SK-N-SH (cell line): Measurements from ENCODE around the gene FLYWCH1. TPM values are rescaled to one million over a fixed set of nuclear protein-coding genes. Genes with fewer than 3 reads are reported as not detected.

Experiments used
- CTCF ChIA-PET: fragments of 300-600, 350-600 bp; formaldehyde crosslinking; extraction: SDS; loops from one replicate; lab custom pipeline; 2021; lab: Yijun Ruan, JAX
- POLR2A ChIA-PET: fragments of 350-600 bp; sonication (Branson Sonifier 250); formaldehyde crosslinking; extraction: SDS; loops from one replicate; lab custom pipeline; 2020; ENCODE audit warnings: antibody characterized with exemption, inconsistent platforms; lab: Yijun Ruan, JAX
- DNase-seq: peaks from one replicate; pipeline ENCODE4 v3.0.0; 2012
- H2AFZ ChIP-seq: fragments of 200-600 bp; sonication (generic); 2 replicates; pipeline ENCODE4 v1.8.1; 2016; ENCODE audit warnings: antibody characterized with exemption, mild to moderate bottlenecking, low read depth
- H3F3A ChIP-seq: fragments of 200-600 bp; sonication (generic); replicated peaks from 2 replicates; pipeline ENCODE3; 2016; ENCODE audit warnings: antibody characterized with exemption, mild to moderate bottlenecking; ENCODE audit not compliant: insufficient read depth
- H3K27ac ChIP-seq, 2 experiments: fragments of 200-500 bp in 1 of 2; fragments of 200-600 bp in 1 of 2; sonication (Bioruptor generic) in 1 of 2; sonication (generic), shearing (Covaris generic) in 1 of 2; 2 replicates each; pipeline versions ENCODE4 v1.5.1 to v1.6.1; 2014 to 2016; ENCODE audit warnings: low read depth in 2 of 2, inconsistent platforms in 1 of 2, low read length in 1 of 2, mild to moderate bottlenecking in 1 of 2, mixed read lengths in 1 of 2
- H3K27me3 ChIP-seq: fragments of 200-600 bp; sonication (generic), shearing (Covaris generic); 2 replicates; pipeline ENCODE4 v1.6.1; 2016; ENCODE audit warnings: mixed run types; ENCODE audit not compliant: insufficient read depth
- H3K36me3 ChIP-seq, 2 experiments: fragments of 200-500 bp in 1 of 2; fragments of 200-600 bp in 1 of 2; sonication (Bioruptor generic) in 1 of 2; sonication (generic) in 1 of 2; replicated peaks in 1 of 2; 2 replicates each; pipeline versions ENCODE3 to v1.5.1; 2014 to 2016; ENCODE audit warnings: low read length in 1 of 2, mild to moderate bottlenecking in 1 of 2; ENCODE audit not compliant: insufficient read depth in 2 of 2, control insufficient read depth in 1 of 2
- H3K4me1 ChIP-seq, 2 experiments: fragments of 200-500 bp in 1 of 2; fragments of 200-600 bp in 1 of 2; sonication (Bioruptor generic) in 1 of 2; sonication (generic), shearing (Covaris generic) in 1 of 2; 2 replicates each; pipeline versions ENCODE4 v1.5.1 to v1.6.1; 2014 to 2016; ENCODE audit warnings: low read depth in 1 of 2, low read length in 1 of 2, mixed run types in 1 of 2; ENCODE audit not compliant: insufficient read depth in 2 of 2, control insufficient read depth in 1 of 2
- H3K4me2 ChIP-seq: fragments of 200-600 bp; sonication (generic), shearing (Covaris generic); 2 replicates; pipeline ENCODE4 v1.6.1; 2017; ENCODE audit warnings: mixed run types
- H3K4me3 ChIP-seq, 2 experiments: fragments of 200-500 bp in 1 of 2; fragments of 200-600 bp in 1 of 2; sonication (Bioruptor generic) in 1 of 2; sonication (generic), shearing (Covaris generic) in 1 of 2; 2 replicates each; pipeline versions ENCODE4 v1.5.1 to v1.8.1; 2014 to 2016; ENCODE audit warnings: low read depth in 2 of 2, inconsistent platforms in 1 of 2, low read length in 1 of 2, mild to moderate bottlenecking in 1 of 2, mixed read lengths in 1 of 2, moderate library complexity in 1 of 2
- H3K79me2 ChIP-seq: fragments of 200-600 bp; sonication (generic); 2 replicates; pipeline ENCODE4 v1.8.1; 2017; ENCODE audit warnings: mild to moderate bottlenecking; ENCODE audit not compliant: insufficient read depth
- H3K9ac ChIP-seq: fragments of 200-600 bp; sonication (generic); 2 replicates; pipeline ENCODE4 v1.6.1; 2017; ENCODE audit warnings: mixed run types
- H3K9me2 ChIP-seq: fragments of 200-600 bp; sonication (generic); 2 replicates; pipeline ENCODE4 v1.6.1; 2017; ENCODE audit warnings: mixed run types
- H3K9me3 ChIP-seq: fragments of 200-600 bp; sonication (generic); 2 replicates; pipeline ENCODE4 v1.6.1; 2017; ENCODE audit warnings: mixed run types, mild to moderate bottlenecking, moderate library complexity
- H4K20me1 ChIP-seq: fragments of 200-600 bp; sonication (generic); 2 replicates; pipeline ENCODE4 v1.6.1; 2017; ENCODE audit warnings: mild to moderate bottlenecking, mixed run types; ENCODE audit not compliant: insufficient read depth
- ELF1 ChIP-seq: IDR thresholded peaks from 2 replicates; pipeline ENCODE4 v1.4.0; 2012
- FOSL2 ChIP-seq: IDR thresholded peaks from 2 replicates; pipeline ENCODE4 v1.4.0; 2012; ENCODE audit warnings: low read depth, mild to moderate bottlenecking, moderate library complexity, borderline replicate concordance
- FOXJ3 ChIP-seq: sonication (generic); formaldehyde crosslinking; IDR thresholded peaks from 2 replicates; pipeline ENCODE4 v1.5.1; 2020; ENCODE audit warnings: mild to moderate bottlenecking, missing genetic modification reagents
- FOXM1 ChIP-seq: IDR thresholded peaks from 2 replicates; pipeline ENCODE4 v1.4.0; 2012; ENCODE audit warnings: low read depth, mild to moderate bottlenecking
- PBX3 ChIP-seq: IDR thresholded peaks from 2 replicates; pipeline ENCODE4; 2012
- POLR2AphosphoS5 ChIP-seq: IDR thresholded peaks from 2 replicates; pipeline ENCODE4 v1.6.1; 2012; ENCODE audit warnings: low read depth, low read length
- RCOR1 ChIP-seq: fragments of 150-350 bp; IDR thresholded peaks from 2 replicates; pipeline ENCODE4 v1.6.1; 2017; ENCODE audit warnings: antibody characterized with exemption, low read length
- SIN3A ChIP-seq: IDR thresholded peaks from 2 replicates; pipeline ENCODE4 v1.6.1; 2012; ENCODE audit warnings: low read depth, mild to moderate bottlenecking, low read length, moderate library complexity, borderline replicate concordance
- SMC3 ChIP-seq: IDR thresholded peaks from 2 replicates; pipeline ENCODE4 v1.6.1; 2012; ENCODE audit warnings: low read depth, low read length, improper control_type of control experiment
- TAF1 ChIP-seq: IDR thresholded peaks from 2 replicates; pipeline ENCODE4 v1.6.1; 2012; ENCODE audit warnings: low read depth, mild to moderate bottlenecking, low read length, moderate library complexity, borderline replicate concordance
- USF2 ChIP-seq: fragments of 150-350 bp; IDR thresholded peaks from 2 replicates; pipeline ENCODE4 v1.6.1; 2017; ENCODE audit warnings: antibody characterized with exemption, low read length, low read depth, borderline replicate concordance
- YY1 ChIP-seq: IDR thresholded peaks from 2 replicates; pipeline ENCODE4 v1.4.0; 2012; ENCODE audit warnings: low read depth, mild to moderate bottlenecking
- WGBS: methylation state at CpG from one replicate; pipeline ENCODE4 v1.1.6; 2017; ENCODE audit warnings: low lambda C conversion rate; 5-methylcytosine and 5-hydroxymethylcytosine counted together
- polyA plus RNA-seq, 3 experiments: library from polyadenylated mRNA; depleted of rRNA; stranded (reverse); fragments of >200 nt; gene quantifications; 2 replicates each; pipeline ENCODE4 v1.2.3, GENCODE V29; 2012
- TF ChIP-seq, protein P1 (sequence below): fragments of 200-600 bp; sonication (generic); IDR thresholded peaks from 2 replicates; pipeline ENCODE4 v1.6.1; 2017; ENCODE audit warnings: antibody characterized with exemption, mild to moderate bottlenecking, moderate library complexity
- TF ChIP-seq, protein P2 (sequence below): IDR thresholded peaks from 2 replicates; pipeline ENCODE4 v1.4.0; 2012; ENCODE audit warnings: low read depth

The FLYWCH1 gene
- polyA plus RNA-seq, 1 of the 3 experiments (the other 2 are of a cell fraction): 30.1 TPM

GRCh38 chr16:2919511-2920255 lies 8.0 kb downstream of the FLYWCH1 start (continued):
- TF ChIP-seq TAF1 (no peak), FOXM1 (no peak), FOSL2 (no peak), USF2 (peak; percentile 52; the same call in 1 of the 2 replicates), SIN3A (no peak)
- TF ChIP-seq, protein P1, sequence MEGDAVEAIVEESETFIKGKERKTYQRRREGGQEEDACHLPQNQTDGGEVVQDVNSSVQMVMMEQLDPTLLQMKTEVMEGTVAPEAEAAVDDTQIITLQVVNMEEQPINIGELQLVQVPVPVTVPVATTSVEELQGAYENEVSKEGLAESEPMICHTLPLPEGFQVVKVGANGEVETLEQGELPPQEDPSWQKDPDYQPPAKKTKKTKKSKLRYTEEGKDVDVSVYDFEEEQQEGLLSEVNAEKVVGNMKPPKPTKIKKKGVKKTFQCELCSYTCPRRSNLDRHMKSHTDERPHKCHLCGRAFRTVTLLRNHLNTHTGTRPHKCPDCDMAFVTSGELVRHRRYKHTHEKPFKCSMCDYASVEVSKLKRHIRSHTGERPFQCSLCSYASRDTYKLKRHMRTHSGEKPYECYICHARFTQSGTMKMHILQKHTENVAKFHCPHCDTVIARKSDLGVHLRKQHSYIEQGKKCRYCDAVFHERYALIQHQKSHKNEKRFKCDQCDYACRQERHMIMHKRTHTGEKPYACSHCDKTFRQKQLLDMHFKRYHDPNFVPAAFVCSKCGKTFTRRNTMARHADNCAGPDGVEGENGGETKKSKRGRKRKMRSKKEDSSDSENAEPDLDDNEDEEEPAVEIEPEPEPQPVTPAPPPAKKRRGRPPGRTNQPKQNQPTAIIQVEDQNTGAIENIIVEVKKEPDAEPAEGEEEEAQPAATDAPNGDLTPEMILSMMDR: peak; percentile 93

DNA sequence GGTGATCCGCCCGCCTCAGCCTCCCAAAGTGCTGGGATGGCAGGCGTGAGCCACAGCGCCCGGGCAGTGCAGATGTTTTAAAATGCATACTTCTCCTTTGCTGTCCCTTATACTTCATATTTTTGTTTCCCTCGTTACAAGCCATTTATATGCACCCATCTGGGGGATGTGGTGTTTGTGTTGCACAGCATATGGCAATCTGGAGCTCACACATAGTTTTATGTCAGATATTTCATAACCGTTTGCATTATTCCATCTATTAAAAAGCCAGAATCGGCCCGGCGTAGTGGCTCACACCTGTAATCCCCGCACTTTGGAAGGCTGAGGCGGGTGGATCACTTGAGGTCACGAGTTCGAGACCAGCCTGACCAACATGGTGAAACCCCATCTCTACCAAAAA lies 11.8 kb downstream of the FLYWCH1 start:
- peaks cover 0 to 5% of the 10 kb centered on the region in 2 experiments; a peak in 1 of 4 replicates for H3K4me1 ChIP-seq
- peaks cover 17% of the 10 kb centered on the region; the same call in 1 of the 2 replicates for H3K79me2 ChIP-seq
- no peak overlapping the region for H3K4me2 ChIP-seq
- no peaks in the 10 kb centered on the region for H3K9me2 ChIP-seq
- TF ChIP-seq RCOR1 (no peak), ELF1 (no peak), USF2 (no peak), SMC3 (no peak), FOXJ3 (CRISPR knock-in tag) (no peak), YY1 (no peak), POLR2AphosphoS5 (no peak), FOXM1 (no peak), PBX3 (no peak), TAF1 (no peak)
- TF ChIP-seq, protein P2, sequence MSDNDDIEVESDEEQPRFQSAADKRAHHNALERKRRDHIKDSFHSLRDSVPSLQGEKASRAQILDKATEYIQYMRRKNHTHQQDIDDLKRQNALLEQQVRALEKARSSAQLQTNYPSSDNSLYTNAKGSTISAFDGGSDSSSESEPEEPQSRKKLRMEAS: no peak
- no peaks in the 10 kb centered on the region for H3K27me3 ChIP-seq
- H3K27ac ChIP-seq: no peak overlapping the region
- no peak overlapping the region for H3K9ac ChIP-seq
- no peaks in the 10 kb centered on the region for H3K9me3 ChIP-seq
- peaks cover 5 to 19% of the 10 kb centered on the region in 2 experiments for H3K36me3 ChIP-seq
- peaks cover 15% of the 10 kb centered on the region for H3F3A ChIP-seq
- H2AFZ ChIP-seq: no peak overlapping the region
- H4K20me1 ChIP-seq: no peaks in the 10 kb centered on the region
- DNase-seq: no peak
- no peak overlapping the region for H3K4me3 ChIP-seq
- CTCF ChIA-PET: interaction anchor here (1.4 to 3.6 kb wide), 3 partner anchors 20 to 85 kb away, joined by 5 to 15 read pairs (median 9); no protein-coding TSS in a partner anchor
- WGBS: 98% methylated on average over 14 of the region's 14 CpGs
- POLR2A ChIA-PET: no interaction called here
